ENCODE measurements around the gene GMDS.

Gene GMDS

DNA sequence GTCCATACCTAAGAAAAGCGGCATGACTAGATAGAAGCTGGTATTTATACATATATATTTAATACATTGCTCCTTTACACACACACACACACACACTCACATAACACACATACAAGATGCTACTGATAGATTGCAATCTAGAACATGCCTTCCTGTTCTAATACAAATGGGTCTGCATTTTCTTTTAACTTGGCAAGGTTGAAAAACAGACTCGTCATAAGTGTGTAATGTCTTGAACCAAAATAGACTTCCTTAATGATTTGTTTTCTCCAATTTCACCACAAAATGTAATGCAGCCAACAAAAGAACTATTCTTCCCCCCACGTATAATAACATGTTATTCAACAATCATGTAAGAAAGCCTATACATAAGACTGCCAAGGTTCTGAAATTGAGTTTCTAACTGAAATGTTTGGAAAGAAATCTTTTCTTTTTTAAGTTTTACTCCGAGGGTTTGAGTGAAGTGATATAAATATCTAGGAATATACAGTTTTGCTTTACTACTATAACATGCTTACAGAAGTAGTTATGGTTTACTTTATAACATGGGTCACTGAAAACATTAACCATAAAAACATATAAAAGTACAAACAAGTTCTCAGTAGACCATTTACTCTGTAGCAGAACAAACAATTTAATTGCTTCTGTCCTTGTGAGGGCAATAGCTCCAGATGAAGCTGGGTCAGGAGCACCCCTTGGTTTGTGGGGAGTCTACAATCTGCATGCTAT lies 428.2 kb downstream of the GMDS start:
- no peak overlapping the region for H3K4me3 ChIP-seq (ENCODE audit: low read length)
- no peak for DNase-seq (ENCODE audit: low read depth, low spot score)

DNA sequence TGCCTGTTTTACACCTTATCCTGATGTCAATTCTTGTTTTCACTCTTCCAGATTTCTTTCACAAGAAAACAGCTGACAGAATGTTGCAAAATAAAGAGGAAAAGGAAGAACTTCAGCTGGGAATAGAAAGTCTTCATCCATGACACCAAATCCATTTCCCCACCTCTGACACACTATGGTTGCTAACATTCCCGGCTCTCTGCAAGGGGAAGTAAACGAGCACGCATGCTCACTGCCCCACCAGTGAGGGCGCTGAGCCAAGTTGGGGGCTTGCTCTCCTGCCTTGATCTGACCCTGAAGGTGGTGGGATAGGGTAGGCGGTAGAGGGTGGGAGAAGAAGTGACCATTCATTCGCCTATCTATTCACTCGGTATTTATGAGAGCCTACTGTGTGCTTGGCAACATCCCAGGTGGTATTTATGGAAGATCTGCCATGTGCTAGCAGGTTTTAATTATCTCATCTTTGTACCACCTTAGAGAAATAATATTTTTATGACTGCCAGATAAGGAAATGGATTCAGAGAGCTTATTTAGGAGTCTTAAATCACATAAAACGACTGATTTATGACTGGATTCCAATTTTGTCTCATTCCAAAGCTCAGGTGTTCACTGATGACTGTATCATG lies 429.5 kb downstream of the GMDS start:
- no peak overlapping the region for H3K4me3 ChIP-seq (ENCODE audit: low read length)
- no peak for DNase-seq (ENCODE audit: low read depth, low spot score)

DNA sequence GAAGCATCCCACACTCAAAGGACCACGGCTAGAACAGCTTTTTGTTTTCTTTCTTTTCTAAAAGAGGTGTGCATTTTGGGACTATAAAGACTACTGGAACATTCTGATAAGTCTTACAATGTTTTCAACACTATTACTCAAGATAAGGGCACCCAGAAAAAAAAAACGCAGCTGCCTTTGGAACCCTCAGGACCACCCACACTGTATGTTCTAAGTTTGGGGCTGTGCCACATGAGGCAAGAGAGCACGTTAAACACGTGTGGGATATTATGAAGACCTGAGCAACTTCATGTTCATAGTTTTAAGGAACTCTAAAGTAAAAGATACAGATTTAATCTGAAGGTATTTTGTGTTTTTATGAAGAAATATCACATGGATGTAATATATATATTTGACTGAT lies 431.1 kb downstream of the GMDS start:
- no peak overlapping the region for H3K4me3 ChIP-seq (ENCODE audit: low read length)
- no peak for DNase-seq (ENCODE audit: low read depth, low spot score)

DNA sequence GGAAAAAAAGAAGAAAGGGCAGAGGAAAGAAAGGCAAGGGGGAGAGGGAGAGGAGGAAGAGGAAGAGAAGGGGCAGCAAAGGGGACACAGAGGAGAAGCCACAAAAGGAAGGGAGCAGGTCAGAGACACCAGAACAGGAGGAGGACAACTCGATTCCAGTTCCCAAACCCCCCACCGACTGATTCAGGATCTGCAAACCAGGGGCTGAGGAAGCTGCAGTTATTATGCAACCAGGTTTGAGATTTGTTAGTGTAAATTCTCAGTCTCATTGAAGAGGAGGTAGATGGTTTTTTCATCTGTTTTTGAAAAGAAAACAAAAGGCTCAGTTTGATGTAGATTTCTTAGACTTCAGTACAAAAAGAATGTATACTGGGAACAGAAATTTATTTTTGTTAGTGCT lies 432.9 kb downstream of the GMDS start:
- no peak for DNase-seq (ENCODE audit: low read depth, low spot score)
- H3K4me3 ChIP-seq (ENCODE audit: low read length), result no peak overlapping the region

DNA sequence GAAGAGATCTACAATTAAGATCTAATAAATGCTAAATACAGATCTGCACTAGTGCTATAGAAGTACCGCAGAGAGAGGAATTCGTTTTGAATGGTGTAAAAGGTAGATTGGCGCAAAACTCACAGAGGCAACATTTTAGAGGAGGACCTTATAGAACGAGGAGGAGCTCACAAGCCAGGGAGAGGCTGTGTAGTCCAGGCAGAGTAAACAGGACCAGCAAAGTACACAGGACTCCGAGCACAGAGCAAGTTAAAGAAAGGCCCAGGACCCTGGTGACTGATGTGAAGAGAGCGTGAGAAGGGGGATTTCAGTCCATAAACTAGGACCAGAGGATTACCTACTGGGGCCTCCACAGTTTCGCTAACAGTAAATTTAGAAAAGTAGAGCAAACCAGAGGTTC lies 433.4 kb downstream of the GMDS start:
- DNase-seq (ENCODE audit: low read depth, low spot score), result no peak
- no peak overlapping the region for H3K4me3 ChIP-seq (ENCODE audit: low read length)

DNA sequence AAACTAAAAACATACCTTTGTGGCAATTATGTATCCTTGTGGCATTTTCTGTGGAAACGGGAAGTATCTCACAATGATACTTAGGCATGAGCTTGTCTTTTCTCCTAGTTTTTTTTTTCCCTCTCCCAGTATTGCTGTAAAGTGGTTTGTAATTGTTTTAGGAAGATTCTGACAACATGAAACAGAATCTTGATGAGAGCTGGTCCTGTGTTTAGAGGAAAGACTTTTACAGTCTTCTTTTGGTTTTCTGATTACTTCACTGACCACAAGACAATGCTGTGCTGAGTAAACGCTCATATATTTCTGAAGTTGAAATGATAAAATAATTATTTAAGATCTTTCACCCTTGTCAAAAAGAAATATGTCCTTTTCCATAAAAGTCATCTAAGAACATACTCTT lies 434.5 kb downstream of the GMDS start:
- DNase-seq (ENCODE audit: low read depth, low spot score), result no peak
- H3K4me3 ChIP-seq (ENCODE audit: low read length), result no peak overlapping the region

DNA sequence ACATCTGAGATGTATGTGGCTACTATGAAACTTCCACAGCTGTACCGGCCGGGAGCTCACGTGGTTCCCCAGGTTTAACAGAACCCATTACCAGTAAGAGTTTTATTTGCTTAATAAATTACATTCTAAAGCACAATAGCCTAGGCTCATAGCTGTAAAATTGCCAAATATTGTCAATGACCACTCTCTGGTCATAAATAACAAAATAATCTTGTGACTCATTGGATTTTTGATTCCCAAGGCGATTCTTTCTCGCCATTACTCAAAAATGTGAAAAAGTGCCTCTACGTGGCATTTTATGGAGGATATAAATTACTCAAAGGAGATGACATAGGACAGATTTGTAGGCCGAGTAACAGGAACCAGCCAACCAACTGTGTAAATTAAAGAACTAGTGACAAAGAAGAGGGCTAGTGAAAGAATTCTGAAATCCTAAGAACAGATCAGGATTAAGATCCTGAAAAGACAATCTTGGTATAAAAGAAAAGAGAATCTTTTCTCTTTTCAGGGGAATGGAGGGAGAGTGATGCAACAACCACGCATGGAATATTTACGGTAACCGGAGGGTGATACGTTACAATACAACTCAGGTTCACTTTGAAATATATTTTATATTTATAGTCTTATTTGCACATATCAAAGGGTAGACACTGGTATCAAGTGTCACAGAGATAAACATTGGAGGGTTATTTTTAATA lies 436.0 kb downstream of the GMDS start:
- H3K4me3 ChIP-seq (ENCODE audit: low read length), result no peak overlapping the region

DNA sequence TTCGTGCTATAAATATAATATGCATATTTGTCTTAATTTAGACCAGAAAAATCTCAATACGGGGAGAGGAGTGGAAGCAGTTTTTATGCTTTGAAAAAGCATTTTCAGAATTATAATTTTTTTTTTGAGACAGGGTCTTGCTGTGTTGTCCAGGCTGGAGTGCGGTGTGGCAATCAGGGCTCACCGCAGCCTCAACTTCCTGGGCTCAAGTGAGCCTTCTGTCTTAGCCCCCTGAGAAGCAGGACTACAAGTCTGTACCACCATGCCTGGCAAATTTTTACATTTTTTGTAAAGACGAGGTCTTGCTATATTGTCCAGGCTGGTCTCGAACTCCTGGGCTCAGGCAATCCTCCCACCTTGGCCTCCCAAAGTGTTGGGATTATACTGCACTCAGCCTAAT lies 438.5 kb downstream of the GMDS start:
- no peak for DNase-seq (ENCODE audit: low read depth, low spot score)
- no peak overlapping the region for H3K4me3 ChIP-seq (ENCODE audit: low read length)

More for the DNA sequence above, 436.0 kb downstream of the GMDS start:
- no peak for DNase-seq (ENCODE audit: low read depth, low spot score)

DNA sequence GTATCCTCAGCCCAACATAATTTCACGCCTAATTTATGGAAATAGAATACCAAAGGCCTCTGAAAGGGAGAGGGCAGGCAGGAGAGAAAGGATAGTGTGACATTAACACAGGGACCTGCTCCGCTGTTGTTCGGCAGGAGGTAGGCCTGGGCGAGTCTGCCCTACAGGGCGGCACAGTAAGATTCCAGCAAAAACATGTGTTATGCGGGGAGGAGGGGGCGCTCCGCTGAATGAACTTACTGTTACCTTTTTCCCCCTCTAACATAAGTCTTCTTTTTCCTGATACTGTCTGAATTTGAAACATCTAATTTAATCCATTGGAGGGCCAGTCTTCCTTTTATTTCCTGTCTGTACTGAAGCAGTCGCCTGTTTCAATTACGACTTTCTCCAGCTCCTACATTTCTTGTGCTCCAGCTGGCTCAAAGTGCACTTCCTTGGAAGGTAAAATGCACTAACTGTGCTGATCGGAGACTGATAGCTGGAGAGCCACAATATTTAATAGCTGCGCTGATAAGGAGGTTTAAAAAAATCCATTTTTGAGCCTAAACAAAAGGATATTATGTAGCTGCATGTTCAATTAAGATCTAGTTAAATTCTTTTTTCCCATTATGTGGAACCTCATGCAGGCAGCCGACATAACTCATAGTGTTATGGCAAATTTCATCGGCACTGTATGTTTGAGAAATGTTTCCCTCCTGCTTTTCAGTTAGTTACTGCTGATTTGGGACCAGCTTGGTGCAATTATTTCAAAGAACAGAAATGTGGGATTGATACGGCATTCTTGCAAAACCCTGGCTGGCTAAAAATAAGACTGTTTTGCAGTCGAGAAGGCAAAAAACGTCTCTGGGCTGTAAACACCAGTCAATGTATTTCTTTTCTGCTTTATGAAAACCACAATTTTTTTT lies 442.7 kb downstream of the GMDS start:
- DNase-seq (ENCODE audit: low read depth, low spot score), result no peak
- no peak overlapping the region for H3K4me3 ChIP-seq (ENCODE audit: low read length)

DNA sequence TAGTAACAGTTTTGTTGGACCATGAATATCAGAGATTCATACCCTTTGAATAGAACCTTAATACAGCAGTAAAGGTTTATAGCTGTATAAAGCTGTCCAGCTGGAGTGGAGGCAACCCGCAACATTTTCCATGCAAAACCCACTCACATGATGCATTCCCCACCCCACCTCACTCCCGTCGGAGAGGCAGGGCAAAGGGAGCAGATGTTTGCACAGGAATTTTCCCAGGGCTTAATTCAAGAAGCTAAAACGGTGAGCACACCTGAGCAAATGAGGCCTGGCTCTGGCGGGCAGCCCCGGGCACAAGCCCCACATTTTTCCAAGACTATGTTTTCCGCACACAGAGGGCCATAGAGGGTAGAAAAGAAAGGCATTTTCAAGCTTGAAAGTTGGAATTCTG lies 444.0 kb downstream of the GMDS start:
- H3K4me3 ChIP-seq (ENCODE audit: low read length), result no peak overlapping the region
- no peak for DNase-seq (ENCODE audit: low read depth, low spot score)

DNA sequence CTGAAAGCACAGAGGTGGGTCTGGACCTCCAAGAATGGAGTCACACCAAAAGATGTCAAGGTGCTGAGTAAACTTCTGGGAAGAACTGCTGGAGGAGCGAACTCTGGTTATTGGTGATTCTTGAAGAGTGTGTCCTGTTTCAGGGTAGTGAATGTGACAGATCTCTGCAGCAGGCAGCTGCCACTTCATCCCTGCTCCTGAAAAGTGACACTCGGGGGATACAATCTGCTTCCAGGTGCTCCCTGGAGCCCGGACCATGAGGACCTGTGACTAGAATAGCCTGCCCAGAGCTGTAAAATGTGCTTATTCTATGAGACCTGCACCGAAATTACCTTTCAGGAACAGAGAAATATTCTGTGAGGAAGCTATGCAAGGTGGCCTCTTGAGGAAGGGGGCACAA lies 444.6 kb downstream of the GMDS start:
- no peak for DNase-seq (ENCODE audit: low read depth, low spot score)
- no peak overlapping the region for H3K4me3 ChIP-seq (ENCODE audit: low read length)

DNA sequence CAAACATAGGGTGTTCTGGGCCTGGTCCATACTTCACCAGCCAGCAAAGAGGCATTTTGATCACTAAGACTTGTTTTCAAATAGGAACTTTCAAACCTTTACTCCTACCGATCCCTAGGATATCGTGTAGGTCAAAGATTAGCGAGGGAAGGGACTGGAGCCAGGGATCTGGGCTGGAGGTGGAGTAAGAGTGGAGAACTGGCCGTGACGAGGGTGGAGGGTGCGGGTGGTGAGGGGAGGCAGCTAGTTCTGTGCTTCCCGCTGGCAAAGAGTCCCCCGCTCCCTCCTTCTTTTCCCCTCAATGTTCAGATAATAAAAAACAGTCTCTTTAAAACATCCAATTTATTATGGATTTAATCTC lies 446.5 kb downstream of the GMDS start:
- no peak overlapping the region for H3K4me3 ChIP-seq (ENCODE audit: low read length)
- no peak for DNase-seq (ENCODE audit: low read depth, low spot score)

DNA sequence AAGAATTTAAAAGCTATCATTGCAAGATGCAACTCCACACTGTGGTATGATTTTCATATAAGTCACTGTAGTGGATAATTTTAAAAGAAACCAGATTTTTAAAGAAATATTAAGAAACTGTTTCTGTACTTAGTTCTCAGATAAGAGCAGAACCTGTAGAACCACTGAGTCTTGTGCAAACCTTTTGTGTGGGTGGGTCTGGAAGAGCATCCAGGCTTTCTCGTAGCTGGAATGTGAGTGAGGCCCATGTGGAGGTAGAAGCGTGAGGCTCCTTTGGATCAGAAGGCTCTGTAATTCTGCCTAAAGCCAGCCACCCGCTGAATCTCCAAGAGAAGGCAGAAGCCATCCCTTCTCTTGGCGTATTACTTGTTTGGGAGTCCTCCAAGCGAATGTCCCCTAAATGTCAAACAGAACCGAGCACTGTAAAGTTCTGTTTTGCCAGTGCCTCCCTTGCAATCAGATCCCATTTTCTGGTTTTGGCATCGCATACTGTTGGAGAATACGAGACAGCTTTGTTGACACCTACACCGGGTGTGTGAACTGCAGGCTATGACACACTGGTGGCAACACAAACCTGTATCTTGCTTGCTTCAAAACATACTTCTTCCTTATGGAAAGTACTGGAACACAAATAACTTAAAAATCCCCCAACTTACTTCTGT lies 447.0 kb downstream of the GMDS start:
- no peak for DNase-seq (ENCODE audit: low read depth, low spot score)
- H3K4me3 ChIP-seq (ENCODE audit: low read length), result no peak overlapping the region

DNA sequence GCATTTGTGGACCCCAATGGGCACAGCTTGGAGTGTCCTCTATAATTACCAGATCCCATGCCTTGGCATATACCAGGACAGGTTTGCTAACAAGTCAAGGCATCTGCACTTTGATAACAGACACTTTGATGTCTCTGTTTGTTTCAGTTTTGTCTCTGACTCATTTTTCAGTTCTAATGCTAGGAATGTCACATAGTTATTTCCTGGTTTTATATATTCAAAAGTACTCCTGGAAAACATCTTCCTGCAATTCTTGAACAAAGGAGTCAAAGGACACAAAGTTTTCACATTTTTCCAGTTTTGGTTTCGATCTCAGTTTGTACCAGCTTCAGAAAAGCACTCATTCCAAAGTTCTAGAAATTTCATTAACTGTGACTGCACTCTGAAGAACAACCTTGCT lies 447.6 kb downstream of the GMDS start:
- DNase-seq (ENCODE audit: low read depth, low spot score), result no peak
- H3K4me3 ChIP-seq (ENCODE audit: low read length), result no peak overlapping the region

DNA sequence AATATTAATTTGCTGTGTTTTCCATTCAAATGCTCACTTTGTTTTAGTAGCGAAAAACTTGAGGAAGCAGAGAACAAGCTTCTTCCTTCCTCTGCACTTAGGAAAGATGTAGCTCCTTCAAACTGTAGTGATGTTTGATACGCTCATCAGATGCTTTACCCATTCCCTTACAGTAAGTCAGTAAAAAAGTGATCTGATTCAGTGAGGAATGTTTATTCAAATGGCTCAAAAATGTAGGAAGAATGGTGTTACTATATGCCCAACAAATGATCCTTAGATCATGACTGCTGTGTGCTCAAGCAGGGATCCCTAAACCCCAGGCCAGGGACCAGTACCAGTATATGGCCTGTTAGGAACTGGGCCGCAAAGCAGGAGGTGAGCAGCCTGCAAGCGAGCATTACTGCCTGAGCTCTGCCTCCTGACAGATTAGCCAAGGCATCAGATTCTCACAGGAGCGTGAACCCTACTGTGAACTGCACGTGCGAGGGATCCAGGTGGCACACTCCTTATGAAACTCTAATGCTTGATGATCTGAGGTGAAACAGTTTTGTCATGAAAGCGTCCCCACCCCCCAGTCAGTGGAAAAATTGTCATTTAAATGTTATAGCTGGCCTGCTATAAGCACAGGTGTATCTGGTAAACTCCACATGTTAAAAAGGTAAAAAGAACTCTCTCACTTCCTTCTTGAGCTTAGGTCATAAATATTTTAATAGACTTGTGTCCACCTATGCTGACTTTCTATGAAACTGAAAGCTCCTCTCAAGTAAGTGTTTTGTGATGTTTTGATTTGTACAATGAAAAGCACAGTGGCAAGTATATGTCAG lies 448.5 kb downstream of the GMDS start:
- no peak for DNase-seq (ENCODE audit: low read depth, low spot score)
- no peak overlapping the region for H3K4me3 ChIP-seq (ENCODE audit: low read length)

DNA sequence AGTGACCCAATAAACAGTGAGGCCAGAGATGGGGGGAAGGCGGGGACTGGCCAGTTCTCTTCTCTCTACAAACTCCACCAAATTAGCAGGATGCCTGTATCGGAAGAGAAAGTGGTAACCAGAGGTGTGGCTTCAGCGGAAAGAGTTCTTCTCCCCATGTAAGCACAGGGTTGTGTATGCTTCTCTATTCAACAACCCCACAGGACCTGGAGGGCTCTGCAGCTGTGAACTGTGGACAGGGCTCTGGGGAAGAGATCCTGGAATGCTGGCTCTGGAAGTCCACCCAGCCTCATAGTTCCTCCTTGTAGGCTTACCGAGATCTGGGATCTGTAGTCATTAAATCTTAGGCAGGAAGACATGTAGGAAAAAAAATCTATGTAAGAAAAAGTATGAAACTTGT lies 449.5 kb downstream of the GMDS start:
- no peak for DNase-seq (ENCODE audit: low read depth, low spot score)

DNA sequence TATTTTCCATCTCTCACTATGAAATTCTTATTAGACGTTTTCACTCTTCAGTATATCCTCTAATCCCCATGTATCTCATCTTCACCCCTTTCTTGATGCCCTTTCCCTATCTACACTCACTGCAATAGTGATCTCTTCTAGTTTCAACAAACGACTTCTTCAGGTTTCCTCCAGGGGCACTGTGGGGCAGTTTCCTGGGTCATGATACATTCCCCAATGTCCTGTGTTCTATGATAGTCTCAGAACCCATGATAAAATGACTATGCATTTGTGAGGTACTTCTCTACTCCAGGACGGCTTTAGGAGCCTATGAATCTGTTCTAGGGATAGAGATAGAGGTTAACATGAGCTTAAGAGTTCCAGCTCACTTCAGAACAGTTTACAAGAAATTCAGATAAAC lies 452.4 kb downstream of the GMDS start:
- H3K4me3 ChIP-seq (ENCODE audit: low read length), result no peak overlapping the region
- DNase-seq (ENCODE audit: low read depth, low spot score), result peak; percentile 11

More for the DNA sequence above, 449.5 kb downstream of the GMDS start:
- no peak overlapping the region for H3K4me3 ChIP-seq (ENCODE audit: low read length)

DNA sequence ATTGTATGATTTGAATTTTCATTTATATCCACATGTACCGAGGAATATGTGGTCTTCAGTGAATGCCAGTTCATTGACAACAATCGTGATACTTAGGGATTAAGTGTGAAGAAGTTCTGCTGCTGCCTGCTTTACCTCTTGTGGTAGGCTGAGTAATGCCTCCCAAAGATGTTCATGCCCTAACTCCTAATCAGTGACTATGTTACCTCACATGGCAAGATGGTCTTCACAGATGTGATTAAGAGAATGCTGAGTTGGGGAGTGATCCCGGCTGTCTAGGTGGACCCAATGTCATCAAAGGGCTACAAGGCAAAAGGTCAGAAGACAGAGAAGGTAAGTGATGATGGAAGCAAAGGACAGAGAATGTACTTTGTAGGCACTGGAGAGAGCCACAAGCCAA lies 454.7 kb downstream of the GMDS start:
- no peak for DNase-seq (ENCODE audit: low read depth, low spot score)
- H3K4me3 ChIP-seq (ENCODE audit: low read length), result no peak overlapping the region
